SK-N-SH (cell line): Measurements from ENCODE around the gene COX15. TPM values are rescaled to one million over a fixed set of nuclear protein-coding genes. Genes with fewer than 3 reads are reported as not detected.

ENCODE experiments used
- CTCF ChIA-PET: fragments of 300-600, 350-600 bp; formaldehyde crosslinking; extraction: SDS; loops from one replicate; lab custom pipeline; 2021; lab: Yijun Ruan, JAX
- POLR2A ChIA-PET: fragments of 350-600 bp; sonication (Branson Sonifier 250); formaldehyde crosslinking; extraction: SDS; loops from one replicate; lab custom pipeline; 2020; ENCODE audit warnings: antibody characterized with exemption, inconsistent platforms; lab: Yijun Ruan, JAX
- DNase-seq: peaks from one replicate; pipeline ENCODE4 v3.0.0; 2012
- H2AFZ ChIP-seq: fragments of 200-600 bp; sonication (generic); 2 replicates; pipeline ENCODE4 v1.8.1; 2016; ENCODE audit warnings: antibody characterized with exemption, mild to moderate bottlenecking, low read depth
- H3F3A ChIP-seq: fragments of 200-600 bp; sonication (generic); replicated peaks from 2 replicates; pipeline ENCODE3; 2016; ENCODE audit warnings: antibody characterized with exemption, mild to moderate bottlenecking; ENCODE audit not compliant: insufficient read depth
- H3K27ac ChIP-seq, 2 experiments: fragments of 200-500 bp in 1 of 2; fragments of 200-600 bp in 1 of 2; sonication (Bioruptor generic) in 1 of 2; sonication (generic), shearing (Covaris generic) in 1 of 2; 2 replicates each; pipeline versions ENCODE4 v1.5.1 to v1.6.1; 2014 to 2016; ENCODE audit warnings: low read depth in 2 of 2, inconsistent platforms in 1 of 2, low read length in 1 of 2, mild to moderate bottlenecking in 1 of 2, mixed read lengths in 1 of 2
- H3K27me3 ChIP-seq: fragments of 200-600 bp; sonication (generic), shearing (Covaris generic); 2 replicates; pipeline ENCODE4 v1.6.1; 2016; ENCODE audit warnings: mixed run types; ENCODE audit not compliant: insufficient read depth
- H3K36me3 ChIP-seq, 2 experiments: fragments of 200-500 bp in 1 of 2; fragments of 200-600 bp in 1 of 2; sonication (Bioruptor generic) in 1 of 2; sonication (generic) in 1 of 2; replicated peaks in 1 of 2; 2 replicates each; pipeline versions ENCODE3 to v1.5.1; 2014 to 2016; ENCODE audit warnings: low read length in 1 of 2, mild to moderate bottlenecking in 1 of 2; ENCODE audit not compliant: insufficient read depth in 2 of 2, control insufficient read depth in 1 of 2
- H3K4me1 ChIP-seq, 2 experiments: fragments of 200-500 bp in 1 of 2; fragments of 200-600 bp in 1 of 2; sonication (Bioruptor generic) in 1 of 2; sonication (generic), shearing (Covaris generic) in 1 of 2; 2 replicates each; pipeline versions ENCODE4 v1.5.1 to v1.6.1; 2014 to 2016; ENCODE audit warnings: low read depth in 1 of 2, low read length in 1 of 2, mixed run types in 1 of 2; ENCODE audit not compliant: insufficient read depth in 2 of 2, control insufficient read depth in 1 of 2
- H3K4me2 ChIP-seq: fragments of 200-600 bp; sonication (generic), shearing (Covaris generic); 2 replicates; pipeline ENCODE4 v1.6.1; 2017; ENCODE audit warnings: mixed run types
- H3K4me3 ChIP-seq, 2 experiments: fragments of 200-500 bp in 1 of 2; fragments of 200-600 bp in 1 of 2; sonication (Bioruptor generic) in 1 of 2; sonication (generic), shearing (Covaris generic) in 1 of 2; 2 replicates each; pipeline versions ENCODE4 v1.5.1 to v1.8.1; 2014 to 2016; ENCODE audit warnings: low read depth in 2 of 2, inconsistent platforms in 1 of 2, low read length in 1 of 2, mild to moderate bottlenecking in 1 of 2, mixed read lengths in 1 of 2, moderate library complexity in 1 of 2
- H3K79me2 ChIP-seq: fragments of 200-600 bp; sonication (generic); 2 replicates; pipeline ENCODE4 v1.8.1; 2017; ENCODE audit warnings: mild to moderate bottlenecking; ENCODE audit not compliant: insufficient read depth
- H3K9ac ChIP-seq: fragments of 200-600 bp; sonication (generic); 2 replicates; pipeline ENCODE4 v1.6.1; 2017; ENCODE audit warnings: mixed run types
- H3K9me2 ChIP-seq: fragments of 200-600 bp; sonication (generic); 2 replicates; pipeline ENCODE4 v1.6.1; 2017; ENCODE audit warnings: mixed run types
- H3K9me3 ChIP-seq: fragments of 200-600 bp; sonication (generic); 2 replicates; pipeline ENCODE4 v1.6.1; 2017; ENCODE audit warnings: mixed run types, mild to moderate bottlenecking, moderate library complexity
- H4K20me1 ChIP-seq: fragments of 200-600 bp; sonication (generic); 2 replicates; pipeline ENCODE4 v1.6.1; 2017; ENCODE audit warnings: mild to moderate bottlenecking, mixed run types; ENCODE audit not compliant: insufficient read depth
- EP300 ChIP-seq, 2 experiments: IDR thresholded peaks; 2 replicates each; pipeline versions ENCODE4 v1.4.0 to v1.6.1; 2012; ENCODE audit warnings: borderline replicate concordance in 1 of 2, low read depth in 1 of 2, low read length in 1 of 2
- FOSL2 ChIP-seq: IDR thresholded peaks from 2 replicates; pipeline ENCODE4 v1.4.0; 2012; ENCODE audit warnings: low read depth, mild to moderate bottlenecking, moderate library complexity, borderline replicate concordance
- FOXM1 ChIP-seq: IDR thresholded peaks from 2 replicates; pipeline ENCODE4 v1.4.0; 2012; ENCODE audit warnings: low read depth, mild to moderate bottlenecking
- GABPA ChIP-seq: IDR thresholded peaks from 2 replicates; pipeline ENCODE4 v1.4.0; 2012; ENCODE audit warnings: low read depth, mild to moderate bottlenecking
- JUND ChIP-seq: IDR thresholded peaks from 2 replicates; pipeline ENCODE4 v1.4.0; 2012
- MEF2A ChIP-seq: IDR thresholded peaks from 2 replicates; pipeline ENCODE4 v1.4.0; 2012; ENCODE audit warnings: low read depth, borderline replicate concordance
- MXI1 ChIP-seq: IDR thresholded peaks from 2 replicates; pipeline ENCODE4 v1.6.1; 2012; ENCODE audit warnings: mild to moderate bottlenecking, low read depth, low read length, improper control_type of control experiment
- NFIC ChIP-seq: IDR thresholded peaks from 2 replicates; pipeline ENCODE4 v1.4.0; 2012; ENCODE audit warnings: borderline replicate concordance
- NRF1 ChIP-seq: IDR thresholded peaks from 2 replicates; pipeline ENCODE4 v1.6.1; 2012; ENCODE audit warnings: low read depth, mild to moderate bottlenecking, low read length
- POLR2AphosphoS5 ChIP-seq: IDR thresholded peaks from 2 replicates; pipeline ENCODE4 v1.6.1; 2012; ENCODE audit warnings: low read depth, low read length
- RCOR1 ChIP-seq: fragments of 150-350 bp; IDR thresholded peaks from 2 replicates; pipeline ENCODE4 v1.6.1; 2017; ENCODE audit warnings: antibody characterized with exemption, low read length
- RFX5 ChIP-seq: IDR thresholded peaks from 2 replicates; pipeline ENCODE4 v1.6.1; 2012; ENCODE audit warnings: mild to moderate bottlenecking, improper control_type of control experiment, low read length
- RXRA ChIP-seq: IDR thresholded peaks from 2 replicates; pipeline ENCODE4 v1.4.0; 2012; ENCODE audit warnings: low read depth, mild to moderate bottlenecking, borderline replicate concordance
- SMC3 ChIP-seq: IDR thresholded peaks from 2 replicates; pipeline ENCODE4 v1.6.1; 2012; ENCODE audit warnings: low read depth, low read length, improper control_type of control experiment
- TCF12 ChIP-seq: IDR thresholded peaks from 2 replicates; pipeline ENCODE4 v1.4.0; 2012
- TEAD4 ChIP-seq: IDR thresholded peaks from 2 replicates; pipeline ENCODE4 v1.4.0; 2012; ENCODE audit warnings: mild to moderate bottlenecking, borderline replicate concordance; ENCODE audit not compliant: insufficient read depth
- YY1 ChIP-seq: IDR thresholded peaks from 2 replicates; pipeline ENCODE4 v1.4.0; 2012; ENCODE audit warnings: low read depth, mild to moderate bottlenecking
- ZBTB33 ChIP-seq: IDR thresholded peaks from 2 replicates; pipeline ENCODE4 v1.4.0; 2012; ENCODE audit warnings: low read depth, borderline replicate concordance
- polyA plus RNA-seq, 3 experiments: library from polyadenylated mRNA; depleted of rRNA; stranded (reverse); fragments of >200 nt; gene quantifications; 2 replicates each; pipeline ENCODE4 v1.2.3, GENCODE V29; 2012
- TF ChIP-seq, protein P1 (sequence below): IDR thresholded peaks from 2 replicates; pipeline ENCODE4 v1.4.0; 2012; ENCODE audit warnings: low read depth, borderline replicate concordance
- TF ChIP-seq, protein P2 (sequence below): IDR thresholded peaks from 2 replicates; pipeline ENCODE4; 2012
- TF ChIP-seq, protein P3 (sequence below): IDR thresholded peaks from 2 replicates; pipeline ENCODE4 v1.6.1; 2012; ENCODE audit warnings: mild to moderate bottlenecking, low read depth, low read length, moderate library complexity

COX15 gene
- polyA plus RNA-seq, 1 of the 3 experiments (the other 2 are of a cell fraction): 20.4 TPM

GRCh38 chr10:99777918-99778714 lies 46.2 kb upstream of the COX15 start (continued):
- TF ChIP-seq ZBTB33 (no peak), TEAD4 (no peak)
- TF ChIP-seq, protein P1, sequence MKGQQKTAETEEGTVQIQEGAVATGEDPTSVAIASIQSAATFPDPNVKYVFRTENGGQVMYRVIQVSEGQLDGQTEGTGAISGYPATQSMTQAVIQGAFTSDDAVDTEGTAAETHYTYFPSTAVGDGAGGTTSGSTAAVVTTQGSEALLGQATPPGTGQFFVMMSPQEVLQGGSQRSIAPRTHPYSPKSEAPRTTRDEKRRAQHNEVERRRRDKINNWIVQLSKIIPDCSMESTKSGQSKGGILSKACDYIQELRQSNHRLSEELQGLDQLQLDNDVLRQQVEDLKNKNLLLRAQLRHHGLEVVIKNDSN: no peak
- TF ChIP-seq, all 33 proteins: peak for 0

- DNase-seq: peak; percentile 11
- Histone ChIP-seq H3K4me3 (no peak overlapping the region), H3K4me1 (peaks cover 0 to 34% of the 10 kb centered on the region in 2 experiments; a peak in 1 of 4 replicates), H4K20me1 (no peaks in the 10 kb centered on the region), H3K27ac (peak overlapping the region; percentile 70 to 89), H3K9me3 (no peaks in the 10 kb centered on the region), H3K27me3 (no peaks in the 10 kb centered on the region), H3K36me3 (no peaks in the 10 kb centered on the region), H3F3A (peaks cover 47% of the 10 kb centered on the region), H3K9ac (peak overlapping the region; percentile 29; the same call in 1 of the 2 replicates), H3K9me2 (no peaks in the 10 kb centered on the region), H3K79me2 (no peaks in the 10 kb centered on the region), H2AFZ (no peak overlapping the region), H3K4me2 (peak overlapping the region; percentile 42; the same call in 1 of the 2 replicates)
- POLR2A ChIA-PET: no interaction called here
- CTCF ChIA-PET: no interaction called here
- TF ChIP-seq TCF12 (peak; percentile 81), EP300 (IDR thresholded peaks at IDR 0.05; ENCODE audit: borderline replicate concordance in 1 of 2, low read depth in 1 of 2, low read length in 1 of 2) (peak; percentile 42 to 83; a peak in 2 of 4 replicates), MXI1 (no peak), POLR2AphosphoS5 (peak; percentile 67; the same call in 1 of the 2 replicates), JUND (peak; percentile 98), RFX5 (no peak), MEF2A (peak; percentile 54; the same call in 1 of the 2 replicates), NRF1 (no peak), RXRA (peak; percentile 42; the same call in 1 of the 2 replicates), GABPA (no peak), RCOR1 (no peak), NFIC (peak; percentile 40; the same call in 1 of the 2 replicates), FOSL2 (peak; percentile 99), TEAD4 (peak; percentile 61; the same call in 1 of the 2 replicates), FOXM1 (peak; percentile 61; the same call in 1 of the 2 replicates), ZBTB33 (0 out of 2 replicates have a peak, but pooled peaks have one; percentile 58), YY1 (no peak), SMC3 (no peak)
- TF ChIP-seq, protein P2, sequence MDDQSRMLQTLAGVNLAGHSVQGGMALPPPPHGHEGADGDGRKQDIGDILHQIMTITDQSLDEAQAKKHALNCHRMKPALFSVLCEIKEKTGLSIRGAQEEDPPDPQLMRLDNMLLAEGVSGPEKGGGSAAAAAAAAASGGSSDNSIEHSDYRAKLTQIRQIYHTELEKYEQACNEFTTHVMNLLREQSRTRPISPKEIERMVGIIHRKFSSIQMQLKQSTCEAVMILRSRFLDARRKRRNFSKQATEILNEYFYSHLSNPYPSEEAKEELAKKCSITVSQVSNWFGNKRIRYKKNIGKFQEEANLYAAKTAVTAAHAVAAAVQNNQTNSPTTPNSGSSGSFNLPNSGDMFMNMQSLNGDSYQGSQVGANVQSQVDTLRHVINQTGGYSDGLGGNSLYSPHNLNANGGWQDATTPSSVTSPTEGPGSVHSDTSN: peak; percentile 80
- TF ChIP-seq, protein P3, sequence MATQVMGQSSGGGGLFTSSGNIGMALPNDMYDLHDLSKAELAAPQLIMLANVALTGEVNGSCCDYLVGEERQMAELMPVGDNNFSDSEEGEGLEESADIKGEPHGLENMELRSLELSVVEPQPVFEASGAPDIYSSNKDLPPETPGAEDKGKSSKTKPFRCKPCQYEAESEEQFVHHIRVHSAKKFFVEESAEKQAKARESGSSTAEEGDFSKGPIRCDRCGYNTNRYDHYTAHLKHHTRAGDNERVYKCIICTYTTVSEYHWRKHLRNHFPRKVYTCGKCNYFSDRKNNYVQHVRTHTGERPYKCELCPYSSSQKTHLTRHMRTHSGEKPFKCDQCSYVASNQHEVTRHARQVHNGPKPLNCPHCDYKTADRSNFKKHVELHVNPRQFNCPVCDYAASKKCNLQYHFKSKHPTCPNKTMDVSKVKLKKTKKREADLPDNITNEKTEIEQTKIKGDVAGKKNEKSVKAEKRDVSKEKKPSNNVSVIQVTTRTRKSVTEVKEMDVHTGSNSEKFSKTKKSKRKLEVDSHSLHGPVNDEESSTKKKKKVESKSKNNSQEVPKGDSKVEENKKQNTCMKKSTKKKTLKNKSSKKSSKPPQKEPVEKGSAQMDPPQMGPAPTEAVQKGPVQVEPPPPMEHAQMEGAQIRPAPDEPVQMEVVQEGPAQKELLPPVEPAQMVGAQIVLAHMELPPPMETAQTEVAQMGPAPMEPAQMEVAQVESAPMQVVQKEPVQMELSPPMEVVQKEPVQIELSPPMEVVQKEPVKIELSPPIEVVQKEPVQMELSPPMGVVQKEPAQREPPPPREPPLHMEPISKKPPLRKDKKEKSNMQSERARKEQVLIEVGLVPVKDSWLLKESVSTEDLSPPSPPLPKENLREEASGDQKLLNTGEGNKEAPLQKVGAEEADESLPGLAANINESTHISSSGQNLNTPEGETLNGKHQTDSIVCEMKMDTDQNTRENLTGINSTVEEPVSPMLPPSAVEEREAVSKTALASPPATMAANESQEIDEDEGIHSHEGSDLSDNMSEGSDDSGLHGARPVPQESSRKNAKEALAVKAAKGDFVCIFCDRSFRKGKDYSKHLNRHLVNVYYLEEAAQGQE: no peak
Measured at GRCh38 chr10:99775850-99776249, 43.9 kb upstream of the COX15 start.
